ENCODE data around the gene EDRF1.

EDRF1 gene

GRCh38 chr10:125772112-125772863 lies 52.8 kb downstream of the EDRF1 start:
- Mint-ChIP-seq H3K4me3 (no peak overlapping the region), H3K9me3 (no peaks in the 10 kb centered on the region), H3K4me1 (peaks cover 8% of the 10 kb centered on the region), H3K27me3 (ENCODE audit: low read depth, poor library complexity) (no peaks in the 10 kb centered on the region), H3K36me3 (ENCODE audit: low read depth) (peaks cover 2% of the 10 kb centered on the region), H3K27ac (peak overlapping the region; percentile 68)
- no peak for DNase-seq
- TF ChIP-seq CTCF (IDR thresholded peaks at IDR 0.05), result no peak

DNA sequence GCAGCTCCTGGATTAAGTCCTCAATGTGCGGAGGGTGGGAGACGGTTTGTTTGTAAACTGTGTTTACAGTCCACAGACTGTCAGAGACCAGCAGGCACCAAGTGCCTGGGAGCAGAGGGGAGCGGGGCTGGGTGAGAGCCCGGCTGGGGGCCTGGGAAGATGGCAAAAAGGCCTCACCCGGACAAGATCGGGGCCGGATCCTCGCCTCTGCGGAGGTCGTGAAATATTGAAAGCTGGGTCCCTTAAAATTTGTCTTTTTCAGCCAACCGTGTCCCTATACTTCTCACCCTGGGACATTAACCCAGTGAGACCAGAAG lies 53.3 kb downstream of the EDRF1 start:
- TF ChIP-seq CTCF (IDR thresholded peaks at IDR 0.05), result no peak
- peaks cover 2% of the 10 kb centered on the region for H3K27me3 Mint-ChIP-seq (ENCODE audit: low read depth, poor library complexity)
- peaks cover 1% of the 10 kb centered on the region for H3K9me3 Mint-ChIP-seq
- no peaks in the 10 kb centered on the region for H3K36me3 Mint-ChIP-seq (ENCODE audit: low read depth)
- peaks cover 8% of the 10 kb centered on the region for H3K4me1 Mint-ChIP-seq
- no peak overlapping the region for H3K27ac Mint-ChIP-seq
- H3K4me3 Mint-ChIP-seq, result no peak overlapping the region
- no peak for DNase-seq

DNA sequence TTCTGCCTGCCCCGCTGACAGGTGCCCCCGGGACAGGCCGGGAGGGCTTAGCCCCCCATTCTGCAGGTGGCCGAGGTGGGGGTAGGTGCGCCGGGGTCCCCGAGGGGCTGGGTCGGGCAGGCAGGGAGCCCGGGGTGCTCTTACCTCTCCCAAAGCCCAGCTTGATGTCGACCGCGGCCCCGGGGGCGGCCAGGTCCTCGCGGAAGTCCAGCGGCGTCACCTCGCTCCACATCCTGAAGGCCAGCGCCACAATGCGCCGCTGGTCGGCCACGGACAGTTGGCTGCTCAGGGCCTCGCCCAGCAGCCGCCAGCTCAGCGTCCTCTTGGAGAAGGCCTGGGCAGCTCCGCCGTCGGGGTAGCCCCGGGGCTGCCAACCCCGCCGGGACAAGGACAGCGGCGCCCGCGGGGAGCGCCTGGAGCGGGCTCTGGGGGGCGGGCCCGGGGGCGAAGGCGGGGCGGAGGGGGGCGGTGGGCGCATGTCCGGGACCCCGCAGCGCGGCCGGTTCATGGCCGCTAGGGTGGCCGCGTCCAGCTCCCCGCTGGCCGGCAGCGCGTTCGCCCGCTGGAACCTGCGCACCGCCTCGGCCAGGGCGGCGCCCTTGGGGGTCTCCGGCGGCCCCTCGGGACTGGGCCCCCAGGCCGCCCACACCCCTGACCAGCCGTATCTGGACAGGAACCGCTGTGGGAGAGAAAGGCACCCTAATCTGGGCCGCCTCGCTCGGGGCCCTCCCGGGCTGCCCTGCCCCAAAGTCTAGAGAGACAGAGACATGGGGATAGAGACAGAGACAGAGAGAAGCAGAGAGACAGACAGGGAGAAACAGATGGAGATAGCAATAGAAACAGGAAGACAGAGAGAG lies 54.4 kb downstream of the EDRF1 start:
- Mint-ChIP-seq H3K36me3 (ENCODE audit: low read depth) (no peaks in the 10 kb centered on the region), H3K9me3 (peaks cover 6% of the 10 kb centered on the region), H3K27ac (peak overlapping the region; percentile 64), H3K4me1 (peaks cover 8% of the 10 kb centered on the region), H3K27me3 (ENCODE audit: low read depth, poor library complexity) (peaks cover 3% of the 10 kb centered on the region), H3K4me3 (no peak overlapping the region)
- no peak for TF ChIP-seq CTCF (IDR thresholded peaks at IDR 0.05)
- no peak for DNase-seq

- H3K36me3 Mint-ChIP-seq (ENCODE audit: low read depth), result no peaks in the 10 kb centered on the region
- peaks cover 3% of the 10 kb centered on the region for H3K27me3 Mint-ChIP-seq (ENCODE audit: low read depth, poor library complexity)
- H3K9me3 Mint-ChIP-seq, result peaks cover 14% of the 10 kb centered on the region
- no peak overlapping the region for H3K4me3 Mint-ChIP-seq
- peaks cover 8% of the 10 kb centered on the region for H3K4me1 Mint-ChIP-seq
- peak overlapping the region; percentile 64 for H3K27ac Mint-ChIP-seq
- no peak for TF ChIP-seq CTCF (IDR thresholded peaks at IDR 0.05)
- no peak for DNase-seq
Observed at GRCh38 chr10:125774581-125775191, 55.2 kb downstream of the EDRF1 start.

DNA sequence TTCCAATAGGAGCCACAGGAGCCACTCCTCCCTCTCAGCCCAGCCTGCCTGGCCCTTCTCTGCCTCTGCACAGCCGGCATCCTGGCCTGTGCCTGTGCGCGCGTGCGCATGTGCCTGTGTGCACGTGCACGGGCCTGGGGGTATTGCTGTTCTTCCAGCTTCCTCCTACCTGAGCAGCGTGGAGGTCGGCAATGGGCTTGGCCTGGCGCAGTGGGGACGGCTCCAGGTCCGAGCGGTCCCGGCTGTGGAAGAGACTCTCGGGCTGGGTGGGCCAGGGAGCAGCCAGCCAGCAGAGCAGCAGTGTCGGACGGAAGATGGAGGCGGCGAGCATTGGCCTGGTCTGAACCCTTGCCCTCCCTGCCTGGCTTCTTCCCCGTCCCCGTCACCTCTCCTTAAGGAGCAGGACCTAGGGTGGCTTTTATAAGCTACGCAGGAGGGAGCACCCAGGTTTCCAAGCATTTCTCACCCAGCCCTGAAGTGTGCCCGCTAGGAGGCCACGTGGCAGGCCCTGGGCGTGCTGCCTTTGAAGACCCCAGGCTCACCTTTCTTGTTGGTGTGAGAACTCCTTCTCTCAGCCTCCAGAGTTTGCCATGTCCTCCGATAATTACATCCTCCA lies 56.1 kb downstream of the EDRF1 start, which contains the start of gene MMP21:
Gene MMP21 (minus strand): TSS at position 331 of the 616 bp plus-strand sequence. CDS start 0 bp downstream, at position 331.
- H3K27me3 Mint-ChIP-seq (ENCODE audit: low read depth, poor library complexity), result peaks cover 3% of the 10 kb centered on the region
- DNase-seq, result no peak

More for the DNA sequence above, 56.1 kb downstream of the EDRF1 start, which contains the start of gene MMP21:
- TF ChIP-seq CTCF (IDR thresholded peaks at IDR 0.05), result no peak
- Mint-ChIP-seq H3K4me1 (peaks cover 8% of the 10 kb centered on the region), H3K36me3 (ENCODE audit: low read depth) (no peaks in the 10 kb centered on the region), H3K4me3 (no peak within 1 kb of the TSS), H3K27ac (no peak within 1 kb of the TSS), H3K9me3 (peaks cover 22% of the 10 kb centered on the region)

Measured in nephron progenitor cell (in vitro differentiated cells).